Measurements from ENCODE around the gene OR8A1.

Gene OR8A1

DNA sequence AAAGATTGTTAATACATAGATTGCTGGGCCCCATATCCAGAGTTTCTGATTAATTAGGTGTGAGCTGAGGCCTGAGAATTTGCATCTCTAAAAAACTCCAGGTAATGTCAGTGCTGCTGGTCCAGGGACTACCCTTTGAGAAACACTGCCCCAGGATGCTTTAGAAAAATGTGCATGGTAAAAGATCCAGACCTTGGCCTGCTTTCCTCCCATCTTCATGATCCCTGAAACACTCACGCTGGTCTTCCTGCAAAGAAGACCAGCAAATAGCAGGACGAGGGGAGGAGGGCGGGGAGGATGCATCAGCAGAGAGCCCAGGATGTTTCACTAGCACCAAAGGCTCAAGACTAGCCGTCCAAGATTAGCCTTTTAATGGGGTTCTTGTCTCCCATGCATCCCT is at the start of gene OR8A1:
Gene OR8A1, plus strand, starts transcription at position 301 of the 400 bp plus-strand sequence. CDS start 123 bp downstream, outside the sequence.
- no peak for DNase-seq (ENCODE audit: low read depth, low spot score)

DNA sequence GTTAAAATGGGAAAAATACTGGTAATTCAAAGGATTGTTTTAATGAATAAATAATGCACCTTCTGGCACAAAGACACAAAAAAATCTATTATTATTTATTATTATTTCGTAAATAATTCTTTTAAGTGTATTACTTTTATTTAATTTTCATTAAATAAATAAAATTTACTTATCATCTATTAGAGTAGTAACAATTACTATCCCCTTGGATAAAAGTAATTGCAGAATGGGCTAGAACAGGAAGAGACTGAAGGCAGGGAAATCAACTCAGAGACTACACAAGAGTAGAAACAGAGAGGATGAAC is 49.3 kb upstream of the OR8A1 start:
- DNase-seq (ENCODE audit: low read depth, low spot score): no peak

DNA sequence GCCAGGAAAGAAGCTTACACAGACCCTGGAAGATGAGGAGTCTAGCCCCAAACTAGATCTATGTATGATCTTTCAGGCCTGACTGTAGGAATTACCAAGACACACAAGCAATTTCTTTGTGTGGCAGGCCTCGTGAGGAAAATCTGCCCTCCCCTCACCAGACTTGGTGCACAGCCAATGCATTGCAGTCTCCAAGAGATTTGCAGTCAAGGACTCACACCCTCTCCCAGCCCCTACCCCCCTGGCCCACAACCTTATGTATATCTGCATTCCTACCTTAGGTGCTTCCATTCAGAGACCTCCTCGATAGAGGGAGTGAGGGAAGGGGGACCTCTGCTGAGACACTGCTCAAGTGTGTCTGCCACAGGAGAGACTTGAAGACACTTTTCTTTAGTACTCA is 36.2 kb upstream of the OR8A1 start:
- no peak for DNase-seq (ENCODE audit: low read depth, low spot score)

DNA sequence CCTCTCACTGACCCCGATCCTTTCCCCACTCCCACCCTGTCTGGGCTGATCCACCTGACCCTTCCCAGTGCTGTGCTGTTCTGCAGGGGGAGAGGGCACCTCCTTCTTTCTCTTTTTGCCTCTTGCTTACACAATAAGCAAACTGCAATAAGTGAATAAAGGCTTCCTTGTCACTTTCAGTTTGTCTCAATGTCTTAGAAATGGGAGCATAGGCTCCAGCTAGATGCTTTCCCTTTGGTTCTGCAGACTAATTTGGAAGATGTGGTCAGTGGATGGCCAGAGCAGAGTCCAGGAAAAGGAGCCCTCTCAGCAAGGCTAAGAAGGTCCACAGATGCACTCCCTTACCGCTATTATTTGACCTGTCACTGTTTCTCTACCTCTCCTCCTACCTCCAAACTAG is 35.7 kb upstream of the OR8A1 start:
- no peak for DNase-seq (ENCODE audit: low read depth, low spot score)

DNA sequence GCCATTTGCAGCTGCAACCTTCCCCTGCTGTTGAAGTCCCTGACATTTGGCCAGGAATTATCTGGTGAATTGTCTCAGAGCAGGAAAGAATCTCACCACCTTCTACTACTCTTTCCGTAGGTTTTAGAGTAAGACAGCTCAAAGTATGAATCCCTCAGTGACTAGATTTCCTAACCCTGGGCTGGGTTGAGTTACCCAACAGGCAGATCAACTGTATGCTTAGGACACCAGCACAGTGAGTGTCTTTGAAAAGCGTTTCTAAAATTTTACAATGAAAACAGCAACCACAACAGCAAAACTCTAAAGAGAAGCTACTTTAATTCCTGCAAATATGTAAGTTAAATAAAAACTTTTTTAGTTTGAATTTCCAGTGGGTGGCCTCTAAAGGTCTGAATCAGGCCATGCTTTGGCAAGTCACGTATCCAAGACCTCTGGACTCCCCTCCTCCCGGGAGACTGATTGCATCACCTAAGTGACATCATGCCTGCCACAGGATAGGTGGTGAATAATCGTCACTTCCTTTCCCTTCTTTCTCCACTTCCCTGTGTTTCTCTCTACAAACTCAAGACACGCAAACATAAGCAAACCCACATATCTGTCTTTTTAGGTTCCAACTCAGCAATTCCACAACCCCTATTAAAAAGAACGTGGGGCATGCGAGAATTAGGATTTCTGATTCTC is 34.1 kb upstream of the OR8A1 start:
- no peak for DNase-seq (ENCODE audit: low read depth, low spot score)

DNA sequence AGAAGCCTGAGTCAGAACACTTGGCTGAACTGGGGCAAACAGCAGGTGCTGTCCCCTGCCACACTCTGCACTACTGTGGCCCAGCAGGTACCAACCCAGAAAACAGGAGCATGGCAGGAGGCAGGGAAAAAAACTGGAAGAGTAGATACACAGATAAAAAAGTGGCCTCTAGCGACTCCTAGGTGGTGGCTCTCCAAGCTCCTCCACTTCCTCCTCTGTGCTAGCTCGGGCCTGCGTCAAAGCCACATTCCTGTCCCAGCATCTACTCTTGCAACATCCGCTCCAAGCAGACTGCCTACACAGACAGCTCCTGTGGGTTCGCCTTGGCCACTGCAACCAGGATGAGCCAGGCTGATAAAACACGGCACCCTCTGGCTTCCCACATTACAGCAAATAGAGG is 33.3 kb upstream of the OR8A1 start:
- DNase-seq (ENCODE audit: low read depth, low spot score): no peak

DNA sequence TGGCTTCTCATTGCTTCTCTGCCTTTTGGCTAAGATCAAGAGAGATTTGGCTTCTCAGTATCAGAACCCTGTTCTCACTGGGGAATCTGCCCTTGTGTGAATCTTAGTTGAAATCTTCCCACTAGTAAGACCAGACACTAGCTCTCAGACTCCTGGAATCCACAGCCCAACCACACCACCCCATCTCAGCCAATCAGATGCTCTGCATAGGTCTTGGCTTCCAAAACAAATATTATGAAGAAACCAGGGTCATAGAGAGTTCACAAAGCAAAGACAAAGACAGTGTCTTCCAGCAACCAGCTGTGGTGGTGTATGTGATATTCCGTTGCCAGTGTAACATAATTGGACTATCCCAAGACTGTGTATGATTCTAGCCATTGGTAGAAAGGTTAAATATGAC is 31.8 kb upstream of the OR8A1 start:
- no peak for DNase-seq (ENCODE audit: low read depth, low spot score)

DNA sequence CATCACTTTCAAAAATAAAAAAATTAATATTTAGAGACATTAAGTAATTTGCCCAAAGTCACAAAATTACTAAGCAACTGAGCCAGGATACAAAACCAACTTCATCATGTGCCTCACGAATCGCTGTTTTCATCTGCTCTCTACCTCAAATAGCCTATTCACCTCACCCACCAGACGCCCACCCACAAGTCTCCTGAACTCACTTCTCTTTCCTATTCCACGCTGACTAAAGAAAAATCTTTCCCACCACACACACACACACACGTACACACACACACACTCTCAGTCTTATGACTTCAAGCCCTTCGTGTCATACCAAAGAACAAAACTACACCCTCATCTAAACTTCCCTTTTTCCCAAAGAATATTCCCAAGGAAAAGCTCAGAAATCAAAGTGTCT is 28.6 kb upstream of the OR8A1 start:
- DNase-seq (ENCODE audit: low read depth, low spot score): no peak

DNA sequence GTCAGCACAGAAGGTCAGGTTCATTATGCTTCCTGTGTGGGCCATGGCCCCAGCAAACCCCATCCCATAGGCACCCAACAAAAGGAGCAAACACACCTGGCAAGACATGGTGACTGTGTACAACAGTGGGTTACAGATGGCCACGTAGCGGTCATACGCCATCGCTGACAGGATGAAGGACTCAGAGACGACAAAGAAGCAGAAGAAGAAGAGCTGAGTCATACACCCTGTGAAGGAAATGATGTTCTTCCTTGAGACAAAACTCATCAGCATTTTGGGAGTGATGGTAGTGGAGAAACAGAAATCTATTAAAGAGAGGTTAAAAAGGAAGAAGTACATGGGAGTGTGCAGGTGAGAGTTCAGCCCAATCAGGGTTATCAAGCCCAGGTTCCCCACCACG is 26.7 kb upstream of the OR8A1 start:
- DNase-seq (ENCODE audit: low read depth, low spot score): no peak

DNA sequence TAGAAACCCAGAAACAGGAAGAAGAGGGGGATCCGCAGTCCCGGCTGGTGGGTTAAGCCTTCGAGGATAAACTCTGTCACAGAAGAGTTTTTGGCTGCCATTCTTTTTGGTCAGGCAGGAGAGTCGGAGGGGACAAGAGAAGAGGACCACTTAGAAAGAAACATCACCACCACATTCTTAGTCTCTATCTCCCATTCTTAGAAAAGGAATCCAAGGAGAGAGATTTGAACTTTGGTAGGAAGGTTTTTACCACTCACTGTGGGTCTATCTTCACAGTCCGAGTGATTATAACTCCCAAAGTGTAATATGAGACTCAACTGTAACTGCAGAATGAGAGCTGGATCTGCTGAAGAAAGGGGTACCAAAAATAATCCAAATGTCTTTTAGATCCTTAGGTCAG is 26.2 kb upstream of the OR8A1 start, which contains the start of gene OR8B12:
Gene OR8B12, minus strand, starts transcription at position 101 of the 400 bp plus-strand sequence. Its CDS starts 0 bp downstream, at position 101.
- DNase-seq (ENCODE audit: low read depth, low spot score): no peak

DNA sequence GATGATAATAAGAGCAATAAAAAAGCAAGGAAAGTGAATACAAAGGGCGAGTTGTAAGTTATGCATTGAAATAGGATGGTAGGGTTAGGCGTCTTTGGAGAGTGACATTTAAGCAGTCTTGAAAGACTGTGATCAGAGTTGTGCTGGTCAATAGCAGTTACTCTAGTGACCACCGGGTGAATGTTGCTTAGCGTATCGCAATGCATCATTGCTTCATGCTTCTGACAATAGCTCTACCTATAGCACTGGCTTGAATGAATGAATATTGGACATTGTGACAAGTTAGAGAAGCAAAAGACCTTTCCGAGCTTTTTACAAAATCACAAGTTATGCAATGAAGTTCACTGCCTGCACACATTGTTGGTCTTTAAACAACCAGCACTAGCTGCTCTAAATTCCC is 18.6 kb upstream of the OR8A1 start:
- no peak for DNase-seq (ENCODE audit: low read depth, low spot score)

DNA sequence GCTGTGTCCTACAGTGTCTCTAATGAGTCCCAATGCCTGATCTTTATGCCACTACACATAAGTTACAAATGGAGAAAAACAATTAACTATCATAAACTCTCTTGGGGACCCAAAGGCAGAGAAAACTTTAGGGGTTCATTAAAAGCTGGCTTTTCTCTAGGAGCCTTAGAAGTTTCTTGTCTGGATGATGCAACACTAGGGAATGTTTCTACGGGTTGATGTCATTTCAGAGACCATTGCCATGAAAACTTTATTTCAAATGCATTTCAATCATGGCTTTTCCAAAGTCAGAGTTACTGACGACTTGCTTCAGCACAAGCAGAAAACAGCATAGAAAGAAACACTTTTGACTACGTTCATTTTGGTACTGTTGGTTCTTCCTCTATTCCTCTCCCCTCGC is 17.8 kb upstream of the OR8A1 start:
- no peak for DNase-seq (ENCODE audit: low read depth, low spot score)

DNA sequence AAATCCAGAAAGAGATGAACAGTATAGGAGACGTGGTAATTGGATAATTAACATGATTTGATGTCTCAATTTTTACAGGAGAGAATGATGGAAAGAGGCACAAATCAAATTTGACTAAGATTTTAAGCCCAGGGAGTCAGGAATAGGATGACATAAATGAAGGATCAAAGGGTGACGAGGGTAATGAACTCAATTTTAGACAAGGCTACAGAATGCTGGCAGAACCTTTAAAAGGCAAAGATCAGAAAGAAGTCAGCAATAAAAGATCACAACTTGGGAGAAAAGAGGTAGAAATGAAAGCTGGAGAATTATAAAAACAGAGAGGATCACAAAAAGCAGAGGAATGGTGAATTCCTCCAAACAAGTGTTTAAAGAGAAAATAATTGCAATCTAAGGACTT is 13.0 kb upstream of the OR8A1 start:
- DNase-seq (ENCODE audit: low read depth, low spot score): no peak

DNA sequence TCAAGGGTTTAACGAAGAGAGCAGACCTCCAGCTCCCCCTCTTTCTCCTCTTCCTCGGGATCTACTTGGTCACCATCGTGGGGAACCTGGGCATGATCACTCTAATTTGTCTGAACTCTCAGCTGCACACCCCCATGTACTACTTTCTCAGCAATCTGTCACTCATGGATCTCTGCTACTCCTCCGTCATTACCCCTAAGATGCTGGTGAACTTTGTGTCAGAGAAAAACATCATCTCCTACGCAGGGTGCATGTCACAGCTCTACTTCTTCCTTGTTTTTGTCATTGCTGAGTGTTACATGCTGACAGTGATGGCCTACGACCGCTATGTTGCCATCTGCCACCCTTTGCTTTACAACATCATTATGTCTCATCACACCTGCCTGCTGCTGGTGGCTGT is 363 bp downstream of the OR8A1 start:
- DNase-seq (ENCODE audit: low read depth, low spot score): no peak

DNA sequence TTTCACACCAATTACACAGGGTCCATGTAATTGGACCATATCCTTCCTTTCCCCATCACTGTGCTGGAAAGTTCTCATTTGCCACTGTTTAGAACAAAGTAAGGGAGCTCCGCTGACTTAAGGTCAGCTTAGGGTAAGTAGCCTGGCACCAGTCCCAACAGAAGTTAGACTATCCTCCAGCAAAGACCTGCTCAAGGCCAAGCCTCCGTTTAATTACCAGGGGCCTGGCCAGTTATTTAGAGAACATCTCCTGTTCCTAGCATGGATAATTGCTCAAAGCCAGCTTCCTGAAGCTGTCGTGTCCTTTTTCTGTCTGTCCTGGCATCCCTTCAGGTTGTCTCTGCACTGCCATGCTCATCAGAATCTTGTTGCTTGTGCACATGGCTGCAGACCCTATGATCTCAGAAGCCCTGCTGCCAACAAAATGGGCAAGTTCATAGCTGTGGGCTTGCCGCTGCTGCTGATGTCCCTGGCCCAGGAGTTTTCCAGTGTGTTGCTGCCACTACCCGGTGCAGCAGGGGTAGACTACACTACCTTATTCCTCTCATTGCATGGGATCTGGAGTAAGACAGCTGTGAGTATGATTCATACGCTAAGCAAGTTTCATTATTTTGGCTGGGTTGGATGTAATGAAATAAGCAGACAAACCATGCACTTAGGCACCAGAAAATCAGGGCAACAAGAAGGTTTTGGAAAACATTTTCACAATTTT is 8.1 kb downstream of the OR8A1 start:
- DNase-seq (ENCODE audit: low read depth, low spot score): no peak

DNA sequence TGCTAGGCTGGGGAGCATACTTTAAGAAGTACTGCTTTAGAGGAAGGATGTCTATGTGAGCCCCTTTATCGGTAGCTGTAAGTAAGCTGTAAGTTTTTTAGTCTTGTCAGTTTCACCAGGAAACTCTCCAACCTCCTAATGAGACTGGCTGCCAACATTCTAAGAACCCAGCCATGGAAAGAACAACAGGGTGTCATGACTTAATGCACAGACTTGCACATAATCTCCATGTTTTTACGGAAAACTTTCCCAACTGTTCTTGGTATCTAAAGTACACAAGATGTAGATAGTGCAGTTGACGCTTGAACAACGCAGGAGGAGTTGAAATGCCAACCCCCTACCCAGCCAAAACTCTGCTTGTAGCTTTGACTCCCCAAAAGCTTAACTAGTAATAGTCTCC is 9.0 kb downstream of the OR8A1 start:
- DNase-seq (ENCODE audit: low read depth, low spot score): no peak

DNA sequence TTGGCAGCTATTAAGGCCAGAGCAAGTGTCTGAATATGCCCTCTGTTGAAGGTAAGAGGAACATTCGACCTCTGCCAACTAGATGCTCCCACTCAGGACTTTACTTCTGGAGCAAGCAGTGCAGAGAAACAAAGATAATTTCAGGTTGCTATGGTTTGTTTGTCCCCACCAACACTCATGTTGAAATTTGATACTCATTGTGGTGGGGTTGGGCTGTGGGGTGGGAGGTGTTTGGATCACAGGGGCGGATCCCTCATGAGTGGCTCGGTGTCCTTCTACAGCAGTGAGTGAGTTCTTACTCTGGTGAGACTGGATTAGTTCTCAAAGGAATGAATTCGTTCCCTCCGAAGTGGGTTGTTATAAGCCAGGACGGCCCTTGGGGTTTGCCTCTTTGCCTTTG is 12.0 kb downstream of the OR8A1 start:
- DNase-seq (ENCODE audit: low read depth, low spot score): no peak

DNA sequence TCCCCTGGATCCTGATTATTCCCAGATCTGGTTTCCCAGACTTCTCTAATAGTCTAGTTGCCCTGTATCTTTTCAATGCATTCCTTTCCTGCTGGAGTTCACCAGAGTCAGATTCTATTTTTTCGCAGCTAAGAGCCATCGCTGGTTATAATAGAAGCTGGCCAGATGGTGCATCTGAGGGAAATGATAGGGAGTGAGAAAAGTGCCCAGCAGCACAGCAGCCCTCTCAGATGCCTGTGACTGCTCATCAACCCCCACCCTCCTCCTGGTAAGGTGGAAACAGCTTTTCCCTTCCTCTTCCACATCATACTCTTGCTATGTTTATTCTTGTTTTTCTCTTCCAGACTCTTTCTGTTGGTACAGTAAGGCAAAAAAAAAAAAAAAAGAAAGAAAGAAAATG is 12.8 kb downstream of the OR8A1 start:
- no peak for DNase-seq (ENCODE audit: low read depth, low spot score)

DNA sequence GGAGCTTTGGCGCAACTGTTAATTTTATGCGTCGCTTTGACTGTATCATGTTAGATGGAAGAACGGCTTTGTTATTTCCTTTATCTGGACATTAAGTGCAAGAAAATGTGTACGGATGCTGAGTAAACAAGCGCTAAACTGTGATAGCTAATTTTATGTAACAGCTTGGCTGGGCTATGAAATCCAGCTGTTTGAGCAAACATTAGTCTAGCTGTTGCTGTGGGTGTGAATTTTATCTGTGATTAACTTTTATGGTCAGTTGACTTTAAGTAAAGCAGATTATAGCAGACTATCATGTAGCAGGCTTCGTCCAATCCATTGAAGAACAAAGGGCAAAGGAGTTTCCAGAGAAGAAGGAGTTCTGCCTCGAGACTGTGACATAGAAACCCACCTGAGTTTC is 14.0 kb downstream of the OR8A1 start:
- DNase-seq (ENCODE audit: low read depth, low spot score): no peak

DNA sequence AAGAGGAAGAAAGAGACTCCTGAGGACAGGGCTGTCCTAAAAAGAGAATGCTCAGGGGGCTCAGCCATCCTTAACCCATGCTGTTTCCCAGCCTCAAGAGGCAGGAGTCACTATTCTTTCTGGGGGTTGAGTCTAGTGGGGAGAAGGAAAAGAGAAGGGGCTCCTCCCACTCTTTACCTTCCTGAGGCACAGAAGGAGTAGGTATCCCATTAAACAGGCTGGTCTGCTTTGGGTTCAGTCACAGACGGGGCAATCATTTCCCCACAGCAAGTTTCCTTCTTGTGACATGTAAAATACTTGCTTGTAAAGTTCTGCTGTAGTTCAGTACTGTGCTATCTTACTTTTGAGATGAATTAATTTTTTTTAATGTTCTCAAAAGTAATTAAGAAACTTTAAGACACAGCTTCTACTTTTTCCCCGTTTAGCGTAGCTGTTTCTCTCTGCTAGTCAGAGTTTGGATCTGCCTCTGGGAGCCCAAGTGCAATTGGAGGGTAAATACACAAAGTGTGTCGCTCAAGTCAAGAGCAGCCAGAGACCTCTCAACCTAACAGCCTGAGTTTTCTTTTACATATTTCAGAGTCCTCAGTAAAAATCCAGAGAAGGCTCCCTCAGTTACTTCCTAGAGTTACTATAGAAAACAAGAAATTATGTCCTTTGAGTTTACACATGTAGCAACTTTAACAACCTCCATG is 15.0 kb downstream of the OR8A1 start:
- no peak for DNase-seq (ENCODE audit: low read depth, low spot score)

DNA sequence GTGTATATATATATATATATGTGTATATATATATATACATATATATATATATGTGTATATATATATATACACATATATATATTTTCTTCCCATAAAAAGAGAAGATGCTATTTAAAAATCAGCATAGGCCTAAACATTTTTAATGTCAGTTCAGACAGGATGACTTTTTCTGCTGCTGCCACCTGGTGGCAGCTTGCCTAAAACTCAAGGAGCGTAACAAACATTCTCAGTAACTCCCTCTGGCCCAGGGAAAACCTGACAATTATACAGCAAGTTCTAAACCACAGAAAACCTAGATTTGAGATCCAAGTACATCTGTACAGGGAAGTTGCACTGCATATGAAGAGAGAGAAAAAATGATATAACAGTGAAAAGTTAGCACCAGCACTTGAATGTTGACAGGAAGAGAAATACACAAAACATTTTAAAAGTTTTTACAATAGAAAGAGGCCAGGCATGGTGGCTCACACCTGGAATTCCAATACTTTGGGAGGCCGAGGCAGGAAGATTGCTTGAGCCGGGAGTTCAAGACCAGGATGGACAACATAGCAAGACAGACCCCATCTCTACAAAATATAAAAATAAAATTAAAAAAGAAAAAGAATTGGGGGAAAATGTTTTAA is 16.6 kb downstream of the OR8A1 start:
- peak; percentile 4 for DNase-seq (ENCODE audit: low read depth, low spot score)

DNA sequence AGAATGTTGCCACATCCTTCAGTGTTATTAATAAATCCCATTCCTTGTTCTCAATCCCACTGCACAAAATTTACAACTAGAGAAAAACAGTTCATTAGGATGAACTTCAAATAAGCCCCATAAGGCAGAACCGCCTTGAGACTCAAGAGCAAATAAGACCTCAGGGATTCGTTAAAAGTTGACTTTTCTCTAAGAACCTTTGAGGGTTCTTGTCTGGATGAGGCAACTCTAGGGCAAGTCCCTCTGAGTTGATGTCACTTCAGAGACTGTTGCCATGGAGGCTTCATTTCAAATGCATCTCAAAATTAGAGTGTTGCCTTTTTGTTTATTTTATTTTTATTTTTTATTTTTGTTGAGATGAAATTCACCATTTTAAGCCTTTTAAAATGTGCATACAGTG is 21.6 kb downstream of the OR8A1 start:
- DNase-seq (ENCODE audit: low read depth, low spot score): no peak

DNA sequence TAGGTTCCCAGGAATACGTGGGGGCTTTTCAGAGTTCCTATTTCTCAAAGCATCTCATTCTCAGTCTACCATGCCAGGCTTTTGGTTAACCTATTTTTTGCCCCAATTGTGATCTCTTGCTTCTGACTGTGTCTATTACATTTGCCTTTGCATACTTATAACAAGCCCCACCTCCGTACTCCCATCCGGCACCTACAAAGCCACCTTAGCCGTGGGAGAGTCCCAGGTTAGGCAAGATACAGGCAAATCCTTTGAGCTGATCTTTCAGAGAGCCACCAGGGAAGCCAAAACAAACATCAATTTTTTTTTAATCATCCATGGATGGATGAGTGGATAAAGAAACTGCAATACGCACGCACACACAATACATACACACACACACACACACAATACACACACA is 22.8 kb downstream of the OR8A1 start:
- no peak for DNase-seq (ENCODE audit: low read depth, low spot score)
